Trophoblast cell (in vitro differentiated cells and primary cell): ENCODE data around the gene NFYC.

ENCODE experiments used
- DNase-seq, 2 donors: peaks; one replicate each; pipeline ENCODE4 v3.0.0-alpha.2; 2016
- H2AFZ ChIP-seq: 2 replicates; pipeline ENCODE4 v1.6.1; 2013; ENCODE audit warnings: low read length, moderate library complexity, mild to moderate bottlenecking; ENCODE audit not compliant: insufficient read depth, poor library complexity
- H2AK5ac ChIP-seq: 2 replicates; pipeline ENCODE4 v1.6.1; 2013; ENCODE audit warnings: mild to moderate bottlenecking, low read length
- H2BK120ac ChIP-seq: 2 replicates; pipeline ENCODE4 v1.6.1; 2013; ENCODE audit warnings: low read length, mild to moderate bottlenecking, moderate library complexity; ENCODE audit not compliant: insufficient read depth, poor library complexity
- H2BK12ac ChIP-seq: 2 replicates; pipeline ENCODE4 v1.6.1; 2013; ENCODE audit warnings: mild to moderate bottlenecking, low read length, moderate library complexity
- H2BK5ac ChIP-seq: 2 replicates; pipeline ENCODE4 v1.6.1; 2013; ENCODE audit warnings: low read length, low read depth, moderate library complexity, mild to moderate bottlenecking; ENCODE audit not compliant: poor library complexity
- H3K14ac ChIP-seq: 2 replicates; pipeline ENCODE4 v1.6.1; 2013; ENCODE audit warnings: mild to moderate bottlenecking, low read length
- H3K18ac ChIP-seq: 2 replicates; pipeline ENCODE4 v1.6.1; 2013; ENCODE audit warnings: mild to moderate bottlenecking, low read length
- H3K23ac ChIP-seq: 2 replicates; pipeline ENCODE4 v1.6.1; 2013; ENCODE audit warnings: low read length
- H3K27ac ChIP-seq: 2 replicates; pipeline ENCODE4 v1.5.1; 2013; ENCODE audit warnings: low read depth, mild to moderate bottlenecking, inconsistent platforms, low read length, moderate library complexity
- H3K27me3 ChIP-seq: 2 replicates; pipeline ENCODE4 v1.6.1; 2013; ENCODE audit warnings: inconsistent platforms, mild to moderate bottlenecking, low read length, moderate library complexity; ENCODE audit not compliant: insufficient read depth
- H3K36me3 ChIP-seq, 2 experiments: 1 replicate in 1 of 2; 2 replicates in 1 of 2; pipeline ENCODE4 v1.6.1; 2013; ENCODE audit warnings: low read length in 2 of 2, mild to moderate bottlenecking in 2 of 2, moderate library complexity in 1 of 2; ENCODE audit not compliant: insufficient read depth in 2 of 2, control insufficient read depth in 1 of 2
- H3K4ac ChIP-seq: 2 replicates; pipeline ENCODE4 v1.6.1; 2013; ENCODE audit warnings: low read depth, mild to moderate bottlenecking, low read length, moderate library complexity
- H3K4me1 ChIP-seq, 2 experiments: 1 replicate in 1 of 2; 2 replicates in 1 of 2; pipeline ENCODE4 v1.6.1; 2013; ENCODE audit warnings: low read length in 2 of 2, mild to moderate bottlenecking in 2 of 2, moderate library complexity in 1 of 2; ENCODE audit not compliant: insufficient read depth in 2 of 2, control insufficient read depth in 1 of 2
- H3K4me2 ChIP-seq: 2 replicates; pipeline ENCODE4 v1.6.1; 2013; ENCODE audit warnings: inconsistent platforms, mild to moderate bottlenecking, low read length, moderate library complexity
- H3K4me3 ChIP-seq: 2 replicates; pipeline ENCODE4 v1.5.1; 2013; ENCODE audit warnings: mild to moderate bottlenecking, low read depth, low read length, inconsistent platforms
- H3K79me1 ChIP-seq: one replicate; pipeline ENCODE4 v1.6.1; 2013; ENCODE audit warnings: low read length
- H3K79me2 ChIP-seq: 2 replicates; pipeline ENCODE4 v1.6.1; 2013; ENCODE audit warnings: low read length, mild to moderate bottlenecking; ENCODE audit not compliant: control insufficient read depth, insufficient read depth, poor library complexity
- H3K9ac ChIP-seq: 2 replicates; pipeline ENCODE4 v1.6.1; 2013; ENCODE audit warnings: mild to moderate bottlenecking, low read length
- H3K9me3 ChIP-seq: 2 replicates; pipeline ENCODE4 v1.6.1; 2013; ENCODE audit warnings: low read depth, mild to moderate bottlenecking, control low read depth, inconsistent platforms, low read length; ENCODE audit not compliant: insufficient read depth
- H4K12ac ChIP-seq: 2 replicates; pipeline ENCODE4 v1.6.1; 2013; ENCODE audit warnings: low read depth, mild to moderate bottlenecking, low read length, moderate library complexity
- H4K8ac ChIP-seq: 2 replicates; pipeline ENCODE4 v1.6.1; 2013; ENCODE audit warnings: low read depth, mild to moderate bottlenecking, low read length, moderate library complexity
- H4K91ac ChIP-seq: one replicate; pipeline ENCODE4 v1.6.1; 2013; ENCODE audit warnings: low read depth, mild to moderate bottlenecking, low read length, moderate library complexity
- WGBS: extraction: QIAGEN DNeasy Blood & Tissue Kit; methylation state at CpG from one replicate; pipeline ENCODE4 v1.1.7; 2013; ENCODE audit warnings: missing lambda C conversion rate; ENCODE audit not compliant: insufficient read length, insufficient coverage; ENCODE audit errors: extremely low coverage; 5-methylcytosine and 5-hydroxymethylcytosine counted together

Gene NFYC

GRCh38 chr1:40706626-40707025, 15.1 kb downstream of the NFYC start:
- no peak overlapping the region for H3K14ac ChIP-seq
- H3K36me3 ChIP-seq, result no peaks in the 10 kb centered on the region
- H4K12ac ChIP-seq, result no peak overlapping the region
- no peak overlapping the region for H4K91ac ChIP-seq
- no peak overlapping the region for H3K4me2 ChIP-seq
- H2AK5ac ChIP-seq, result no peak overlapping the region
- H3K4me3 ChIP-seq, result no peak overlapping the region
- H2BK12ac ChIP-seq, result no peak overlapping the region
- H3K9ac ChIP-seq, result no peak overlapping the region
- H3K9me3 ChIP-seq, result no peaks in the 10 kb centered on the region
- H2BK120ac ChIP-seq, result no peak overlapping the region
- H3K4me1 ChIP-seq, result peaks cover 2 to 5% of the 10 kb centered on the region in 2 experiments
- H3K4ac ChIP-seq, result no peak overlapping the region
- H3K18ac ChIP-seq, result no peak overlapping the region
- H3K27ac ChIP-seq, result no peak overlapping the region
- peaks cover 4% of the 10 kb centered on the region for H3K79me2 ChIP-seq
- no CpG with 5 or more reads among the region's 4 CpGs for WGBS
- no peak overlapping the region for H3K23ac ChIP-seq
- H2AFZ ChIP-seq, result no peak overlapping the region
- H4K8ac ChIP-seq, result no peak overlapping the region
- no peak overlapping the region for H2BK5ac ChIP-seq
- no peaks in the 10 kb centered on the region for H3K27me3 ChIP-seq
- peak; percentile 38 to 60 for DNase-seq
- H3K79me1 ChIP-seq, result peaks cover 7% of the 10 kb centered on the region

- Histone ChIP-seq H3K14ac (no peak overlapping the region), H3K4me3 (no peak overlapping the region), H2AFZ (no peak overlapping the region), H4K12ac (no peak overlapping the region), H2AK5ac (no peak overlapping the region), H2BK12ac (no peak overlapping the region), H4K8ac (no peak overlapping the region), H3K4me2 (peak overlapping the region; percentile 79), H2BK120ac (no peak overlapping the region), H2BK5ac (no peak overlapping the region), H3K4me1 (peaks cover 2 to 7% of the 10 kb centered on the region in 2 experiments), H3K4ac (no peak overlapping the region), H3K36me3 (no peaks in the 10 kb centered on the region), H4K91ac (no peak overlapping the region), H3K23ac (no peak overlapping the region), H3K9me3 (no peaks in the 10 kb centered on the region), H3K18ac (no peak overlapping the region), H3K27me3 (no peaks in the 10 kb centered on the region), H3K79me1 (peaks cover 7% of the 10 kb centered on the region), H3K79me2 (peaks cover 4% of the 10 kb centered on the region), H3K9ac (peak overlapping the region; percentile 69), H3K27ac (peak overlapping the region; percentile 89)
- WGBS, result no CpG with 5 or more reads among the region's 3 CpGs
- DNase-seq, result no peak
These were observed 17.2 kb downstream of the NFYC start for GRCh38 chr1:40708750-40709099.

GRCh38 chr1:40709100-40709801, 17.7 kb downstream of the NFYC start:
- Histone ChIP-seq H3K27ac (peak overlapping the region; percentile 89), H3K4ac (peak overlapping the region; percentile 35), H3K4me1 (peaks cover 2 to 7% of the 10 kb centered on the region in 2 experiments), H3K23ac (no peak overlapping the region), H3K79me1 (peaks cover 7% of the 10 kb centered on the region), H3K9me3 (no peaks in the 10 kb centered on the region), H2AK5ac (no peak overlapping the region), H3K9ac (peak overlapping the region; percentile 81), H3K27me3 (no peaks in the 10 kb centered on the region), H4K12ac (peak overlapping the region; percentile 54), H2BK12ac (no peak overlapping the region), H3K4me3 (peak overlapping the region; percentile 67), H3K36me3 (no peaks in the 10 kb centered on the region), H3K79me2 (peaks cover 4% of the 10 kb centered on the region), H3K4me2 (peak overlapping the region; percentile 79), H4K91ac (peak overlapping the region; percentile 86), H2BK5ac (peak overlapping the region; percentile 68), H3K14ac (peak overlapping the region; percentile 47), H3K18ac (peak overlapping the region; percentile 19), H2BK120ac (peak overlapping the region; percentile 70), H4K8ac (peak overlapping the region; percentile 63), H2AFZ (no peak overlapping the region)
- WGBS, result no CpG with 5 or more reads among the region's 10 CpGs
- peak; percentile 88 to 92 for DNase-seq

- Histone ChIP-seq H3K27ac (peak overlapping the region; percentile 81), H3K4me2 (peak overlapping the region; percentile 79), H3K79me2 (peaks cover 4% of the 10 kb centered on the region), H2BK12ac (no peak overlapping the region), H2AK5ac (no peak overlapping the region), H4K12ac (peak overlapping the region; percentile 54), H2AFZ (no peak overlapping the region), H3K9ac (peak overlapping the region; percentile 56), H3K18ac (no peak overlapping the region), H3K4me3 (no peak overlapping the region), H3K27me3 (no peaks in the 10 kb centered on the region), H3K9me3 (no peaks in the 10 kb centered on the region), H4K8ac (no peak overlapping the region), H2BK5ac (no peak overlapping the region), H3K23ac (no peak overlapping the region), H3K4me1 (peaks cover 2 to 7% of the 10 kb centered on the region in 2 experiments), H2BK120ac (peak overlapping the region; percentile 33), H4K91ac (no peak overlapping the region), H3K4ac (no peak overlapping the region), H3K14ac (no peak overlapping the region), H3K36me3 (no peaks in the 10 kb centered on the region), H3K79me1 (peaks cover 7% of the 10 kb centered on the region)
- whole genome bisulfite sequencing, result no CpG with 5 or more reads among the region's 3 CpGs
- DNase-seq, result peak in 1 of 2 donors; percentile 21
These were observed 18.3 kb downstream of the NFYC start for GRCh38 chr1:40709802-40710278.
